Measurements from ENCODE around the gene SPOCD1. TPM values are rescaled to one million over a fixed set of nuclear protein-coding genes. Genes with fewer than 3 reads are reported as not detected.

The SPOCD1 gene
- total RNA-seq, 4 donors from 2014 or later = 0.48 to 0.80 TPM; not detected in 2

DNA sequence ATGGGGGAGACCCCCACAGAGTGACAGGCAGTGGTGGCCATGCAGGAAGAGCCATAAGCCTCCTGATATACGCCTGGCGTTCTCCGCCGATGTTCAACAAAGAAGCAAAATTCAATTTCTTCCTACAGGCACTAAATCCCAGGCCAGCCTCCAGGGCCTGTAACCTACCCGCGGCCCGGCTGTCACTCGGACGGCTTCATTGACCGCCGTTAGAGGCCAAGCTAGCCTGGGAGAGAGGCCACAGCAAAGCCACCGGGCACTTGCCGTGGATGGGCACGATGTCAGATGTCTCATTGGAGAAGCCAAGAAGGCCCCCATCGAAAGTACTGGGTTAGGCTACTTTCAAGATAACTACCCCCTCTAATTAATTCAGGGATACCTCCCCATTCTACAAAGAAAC is 61.4 kb downstream of the SPOCD1 start:
- TF ChIP-seq POLR2A (IDR thresholded peaks at IDR 0.05) = no peak
- TF ChIP-seq POLR2AphosphoS5 (IDR thresholded peaks at IDR 0.05) = no peak
- TF ChIP-seq EP300 (IDR thresholded peaks at IDR 0.05; ENCODE audit: low read depth) = no peak
- TF ChIP-seq, protein P1, sequence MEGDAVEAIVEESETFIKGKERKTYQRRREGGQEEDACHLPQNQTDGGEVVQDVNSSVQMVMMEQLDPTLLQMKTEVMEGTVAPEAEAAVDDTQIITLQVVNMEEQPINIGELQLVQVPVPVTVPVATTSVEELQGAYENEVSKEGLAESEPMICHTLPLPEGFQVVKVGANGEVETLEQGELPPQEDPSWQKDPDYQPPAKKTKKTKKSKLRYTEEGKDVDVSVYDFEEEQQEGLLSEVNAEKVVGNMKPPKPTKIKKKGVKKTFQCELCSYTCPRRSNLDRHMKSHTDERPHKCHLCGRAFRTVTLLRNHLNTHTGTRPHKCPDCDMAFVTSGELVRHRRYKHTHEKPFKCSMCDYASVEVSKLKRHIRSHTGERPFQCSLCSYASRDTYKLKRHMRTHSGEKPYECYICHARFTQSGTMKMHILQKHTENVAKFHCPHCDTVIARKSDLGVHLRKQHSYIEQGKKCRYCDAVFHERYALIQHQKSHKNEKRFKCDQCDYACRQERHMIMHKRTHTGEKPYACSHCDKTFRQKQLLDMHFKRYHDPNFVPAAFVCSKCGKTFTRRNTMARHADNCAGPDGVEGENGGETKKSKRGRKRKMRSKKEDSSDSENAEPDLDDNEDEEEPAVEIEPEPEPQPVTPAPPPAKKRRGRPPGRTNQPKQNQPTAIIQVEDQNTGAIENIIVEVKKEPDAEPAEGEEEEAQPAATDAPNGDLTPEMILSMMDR (IDR thresholded peaks at IDR 0.05) = no peak
- intact Hi-C loops (cut with DNase I; ENCODE audit: low total_unique reads) (no loop called here), in situ Hi-C loops (cut with MboI; ENCODE audit: low pct_ligation_motif_present in 1 of 4, low pct_unique_long_range_greater_than_20kb in 1 of 4, low sequenced_read_pairs in 3 of 4) (no loop called here)
- peaks cover 12 to 16% (median 14%) of the 10 kb centered on the region in 4 donors for H3K4me1 ChIP-seq
- WGBS, 2 donors (ENCODE audit: low coverage in 1 of 2) = 75 to 100% methylated on average over 1 to 15 of the region's 15 CpGs
- no peaks in the 10 kb centered on the region for H3K36me3 ChIP-seq
- no peak for DNase-seq
- peaks cover 4% of the 10 kb centered on the region for H3K27me3 ChIP-seq
- peak overlapping the region in 1 of 4 donors; percentile 30 for H3K27ac ChIP-seq
- no peaks in the 10 kb centered on the region for H3K9me3 ChIP-seq
- no peak overlapping the region for H3K4me3 ChIP-seq

DNA sequence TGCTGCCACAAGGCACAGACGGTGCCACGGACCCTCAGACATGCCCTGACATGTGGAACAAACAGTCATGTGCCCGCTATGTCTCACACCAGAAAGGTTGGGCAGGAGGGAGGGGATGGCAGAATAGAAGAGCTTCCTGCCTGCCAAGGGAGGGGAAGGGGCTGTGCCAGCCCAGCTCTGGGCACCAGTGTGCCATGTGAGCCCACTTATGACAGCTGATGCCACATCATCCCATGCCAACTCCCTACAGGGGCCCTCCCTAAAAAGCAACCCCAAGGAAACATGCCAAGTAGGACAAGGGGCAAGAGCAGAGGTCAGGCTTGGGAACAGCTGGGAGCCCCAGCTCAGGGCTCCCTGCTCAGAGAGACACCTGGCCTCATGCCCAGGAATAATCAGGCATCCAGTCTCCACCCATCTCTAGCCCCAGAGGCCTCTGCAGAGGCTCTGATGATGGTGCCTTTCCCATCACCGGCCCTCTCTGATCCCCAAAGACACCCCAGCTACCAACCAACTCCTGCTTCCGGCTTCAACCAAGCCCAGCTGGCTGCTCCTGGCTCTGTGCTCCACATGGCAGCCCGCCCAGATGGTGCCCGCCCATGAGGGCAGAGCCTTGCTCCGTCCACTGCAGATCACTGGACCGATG is 62.0 kb downstream of the SPOCD1 start:
- TF ChIP-seq EP300 (IDR thresholded peaks at IDR 0.05; ENCODE audit: low read depth) = no peak
- TF ChIP-seq, protein P1 (IDR thresholded peaks at IDR 0.05) = no peak
- peak in 2 of 3 donors; percentile 36 to 48 for TF ChIP-seq POLR2AphosphoS5 (IDR thresholded peaks at IDR 0.05)
- no peak for TF ChIP-seq POLR2A (IDR thresholded peaks at IDR 0.05)
- Histone ChIP-seq H3K27me3 (peaks cover 4% of the 10 kb centered on the region), H3K9me3 (no peaks in the 10 kb centered on the region), H3K4me1 (peaks cover 12 to 16% (median 14%) of the 10 kb centered on the region in 4 donors), H3K27ac (peak overlapping the region in 2 of 4 donors; percentile 21 to 35), H3K4me3 (no peak overlapping the region), H3K36me3 (no peaks in the 10 kb centered on the region)
- DNase-seq = peak; percentile 80
- intact Hi-C loops (cut with DNase I; ENCODE audit: low total_unique reads) = no loop called here
- WGBS, 2 donors (ENCODE audit: low coverage in 1 of 2) = 54% methylated on average over 9 of the region's 9 CpGs; no CpG with 5 or more reads in 1 of the 2 donors
- in situ Hi-C loops (cut with MboI; ENCODE audit: low pct_ligation_motif_present in 1 of 4, low pct_unique_long_range_greater_than_20kb in 1 of 4, low sequenced_read_pairs in 3 of 4) = no loop called here

DNA sequence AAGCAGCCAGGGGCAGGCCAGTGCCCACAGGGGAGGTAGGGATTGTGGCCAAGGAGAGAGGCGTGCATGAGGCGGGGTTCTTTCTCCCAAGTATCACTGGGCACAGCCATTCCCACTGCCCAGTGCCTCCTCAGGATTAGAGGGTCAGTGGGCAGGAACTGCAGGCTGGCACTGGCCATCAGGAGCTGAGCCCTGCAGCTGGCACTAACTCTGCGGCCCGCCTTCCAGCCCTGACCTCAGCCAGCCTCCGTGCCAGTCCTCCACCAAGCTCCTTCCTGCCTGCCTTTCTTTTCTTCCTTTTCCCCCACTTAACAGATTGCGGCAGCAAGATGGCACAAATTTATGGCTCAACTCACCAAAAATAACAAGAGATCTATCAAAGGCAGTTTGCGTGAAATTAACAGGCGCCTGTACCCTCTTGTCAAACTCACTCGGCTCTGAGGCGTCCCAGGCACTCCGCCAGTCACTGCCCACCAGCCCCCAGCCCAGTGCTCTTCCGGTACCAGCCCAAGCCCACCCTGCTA is 62.8 kb downstream of the SPOCD1 start:
- intact Hi-C loops (cut with DNase I; ENCODE audit: low total_unique reads) = no loop called here
- Histone ChIP-seq H3K9me3 (no peaks in the 10 kb centered on the region), H3K36me3 (no peaks in the 10 kb centered on the region), H3K27ac (peak overlapping the region in 1 of 4 donors; percentile 35), H3K27me3 (peaks cover 4% of the 10 kb centered on the region), H3K4me1 (peaks cover 12 to 16% (median 14%) of the 10 kb centered on the region in 4 donors), H3K4me3 (no peak overlapping the region)
- WGBS, 2 donors (ENCODE audit: low coverage in 1 of 2) = 54 to 73% methylated on average over 7 to 12 of the region's 12 CpGs
- in situ Hi-C loops (cut with MboI; ENCODE audit: low pct_ligation_motif_present in 1 of 4, low pct_unique_long_range_greater_than_20kb in 1 of 4, low sequenced_read_pairs in 3 of 4) = no loop called here
- TF ChIP-seq POLR2AphosphoS5 (IDR thresholded peaks at IDR 0.05) = no peak
- TF ChIP-seq POLR2A (IDR thresholded peaks at IDR 0.05) = no peak
- no peak for TF ChIP-seq EP300 (IDR thresholded peaks at IDR 0.05; ENCODE audit: low read depth)
- TF ChIP-seq, protein P1 (IDR thresholded peaks at IDR 0.05) = no peak
- DNase-seq = no peak

DNA sequence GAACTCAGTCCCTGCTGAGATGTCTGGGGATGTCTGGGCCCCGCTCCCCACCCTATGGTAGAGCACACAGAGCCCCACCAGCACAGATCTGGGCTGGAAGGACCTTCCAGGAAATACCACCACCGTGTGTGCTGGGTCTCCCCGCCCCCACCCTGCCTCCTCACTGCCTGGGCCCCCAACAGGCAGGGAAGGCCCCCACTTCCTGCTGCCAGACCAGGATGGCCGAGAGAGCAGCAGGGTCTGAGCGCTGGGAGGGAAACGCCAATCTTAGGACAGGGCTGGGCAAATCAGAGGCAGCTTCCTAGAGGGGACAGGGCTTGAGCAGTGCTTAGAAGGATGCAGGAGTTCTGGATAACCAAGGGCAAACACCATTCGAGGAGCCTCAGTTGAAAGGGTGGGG is 63.6 kb downstream of the SPOCD1 start:
- peaks cover 12 to 16% (median 14%) of the 10 kb centered on the region in 4 donors for H3K4me1 ChIP-seq
- DNase-seq = no peak
- intact Hi-C loops (cut with DNase I; ENCODE audit: low total_unique reads) (no loop called here), in situ Hi-C loops (cut with MboI; ENCODE audit: low pct_ligation_motif_present in 1 of 4, low pct_unique_long_range_greater_than_20kb in 1 of 4, low sequenced_read_pairs in 3 of 4) (no loop called here)
- TF ChIP-seq POLR2A (IDR thresholded peaks at IDR 0.05) (no peak), POLR2AphosphoS5 (IDR thresholded peaks at IDR 0.05) (no peak), EP300 (IDR thresholded peaks at IDR 0.05; ENCODE audit: low read depth) (no peak)
- TF ChIP-seq, protein P1 (IDR thresholded peaks at IDR 0.05) = no peak
- H3K4me3 ChIP-seq = no peak overlapping the region
- H3K27me3 ChIP-seq = peaks cover 4% of the 10 kb centered on the region
- WGBS, 2 donors (ENCODE audit: low coverage in 1 of 2) = 63% methylated on average over 7 of the region's 7 CpGs; no CpG with 5 or more reads in 1 of the 2 donors
- no peak overlapping the region for H3K27ac ChIP-seq
- no peaks in the 10 kb centered on the region for H3K9me3 ChIP-seq
- H3K36me3 ChIP-seq = no peaks in the 10 kb centered on the region

All from transverse colon (tissue), 4 donors.